Ectodermal cell (in vitro differentiated cells): Measurements from ENCODE around the gene ACAT2.
"Not testable (repeated sequence)": the region's sequence is repeated elsewhere in the genome, so short reads cannot be mapped to it uniquely, and the experiment has no call there.

Experiments used
- H3K27ac ChIP-seq: 2 replicates; pipeline ENCODE4 v1.7.0; 2013; ENCODE audit warnings: mild to moderate bottlenecking, low read depth, low read length; ENCODE audit not compliant: insufficient read depth, poor library complexity, severe bottlenecking
- H3K27me3 ChIP-seq: 2 replicates; pipeline ENCODE4 v1.7.0; 2013; ENCODE audit warnings: mild to moderate bottlenecking, low read length; ENCODE audit not compliant: insufficient read depth, control insufficient read depth, poor library complexity, severe bottlenecking
- H3K36me3 ChIP-seq: one replicate; pipeline ENCODE4 v1.7.0; 2013; ENCODE audit warnings: low read length; ENCODE audit not compliant: control insufficient read depth, insufficient read depth
- H3K4me1 ChIP-seq: one replicate; pipeline ENCODE4 v1.7.0; 2013; ENCODE audit warnings: low read length; ENCODE audit not compliant: control insufficient read depth, insufficient read depth
- H3K4me3 ChIP-seq: 2 replicates; pipeline ENCODE4 v1.7.0; 2013; ENCODE audit warnings: low read depth, low read length, control low read depth; ENCODE audit not compliant: insufficient read depth
- H3K9me3 ChIP-seq: 2 replicates; pipeline ENCODE4 v1.7.0; 2013; ENCODE audit warnings: mild to moderate bottlenecking, low read length, moderate library complexity; ENCODE audit not compliant: control insufficient read depth
- WGBS, 2 experiments: methylation state at CpG; one replicate each; pipeline ENCODE4 v1.1.7; 2013; ENCODE audit warnings: missing lambda C conversion rate in 2 of 2; 5-methylcytosine and 5-hydroxymethylcytosine counted together

ACAT2 gene

GRCh38 chr6:159729598-159730331 is 32.1 kb upstream of the ACAT2 start:
- no peaks in the 10 kb centered on the region for H3K36me3 ChIP-seq
- H3K4me3 ChIP-seq, result peak overlapping the region; percentile 87
- H3K4me1 ChIP-seq, result peaks cover 4% of the 10 kb centered on the region
- 62 to 69% methylated on average over 4 of the region's 4 CpGs for WGBS, 2 experiments
- no peaks in the 10 kb centered on the region for H3K9me3 ChIP-seq
- H3K27me3 ChIP-seq, result no peaks in the 10 kb centered on the region
- no peak overlapping the region for H3K27ac ChIP-seq

DNA sequence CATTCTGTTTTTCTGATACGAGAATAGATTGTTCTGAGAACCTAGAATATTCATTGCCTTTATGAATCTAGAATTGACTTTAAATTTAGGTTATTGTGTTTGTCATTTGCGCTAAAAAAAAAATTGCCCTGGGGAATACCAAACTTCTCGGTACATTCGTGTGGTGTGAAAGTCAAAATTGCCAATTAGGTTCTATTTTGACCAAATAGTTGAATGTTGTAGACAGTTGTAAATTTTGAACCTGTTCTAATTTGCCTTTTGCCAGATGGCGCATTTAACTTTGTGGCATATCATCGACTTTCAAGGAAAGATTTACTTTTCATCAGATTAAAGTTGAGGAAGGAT is 31.5 kb upstream of the ACAT2 start:
- WGBS, 2 experiments, result 97 to 98% methylated on average over 6 of the region's 6 CpGs
- Histone ChIP-seq H3K4me1 (peaks cover 4% of the 10 kb centered on the region), H3K27me3 (no peaks in the 10 kb centered on the region), H3K4me3 (no peak overlapping the region), H3K36me3 (no peaks in the 10 kb centered on the region), H3K9me3 (no peaks in the 10 kb centered on the region), H3K27ac (no peak overlapping the region)

- WGBS, 2 experiments, result 86 to 89% methylated on average over 9 to 12 of the region's 12 CpGs
- not testable (repeated sequence) for H3K27me3 ChIP-seq, H3K4me1 ChIP-seq, H3K4me3 ChIP-seq, H3K36me3 ChIP-seq, H3K27ac ChIP-seq, H3K9me3 ChIP-seq
Measured at GRCh38 chr6:159732550-159732949, 29.3 kb upstream of the ACAT2 start.

- not testable (repeated sequence) for H3K36me3 ChIP-seq, H3K4me3 ChIP-seq, H3K9me3 ChIP-seq, H3K27ac ChIP-seq, H3K4me1 ChIP-seq, H3K27me3 ChIP-seq
- 92 to 93% methylated on average over 12 of the region's 12 CpGs for WGBS, 2 experiments
Measured at GRCh38 chr6:159733395-159733794, 28.4 kb upstream of the ACAT2 start.

- Histone ChIP-seq H3K4me1 (no peaks in the 10 kb centered on the region), H3K9me3 (no peaks in the 10 kb centered on the region), H3K4me3 (no peak overlapping the region), H3K36me3 (peaks cover 19% of the 10 kb centered on the region), H3K27me3 (no peaks in the 10 kb centered on the region), H3K27ac (no peak overlapping the region)
- WGBS, 2 experiments, result 84% methylated on average over 5 to 7 of the region's 7 CpGs
Measured at GRCh38 chr6:159736908-159737307, 24.9 kb upstream of the ACAT2 start.

- peaks cover 35% of the 10 kb centered on the region for H3K36me3 ChIP-seq
- WGBS, 2 experiments, result 94 to 100% methylated on average over 2 to 3 of the region's 3 CpGs
- no peak overlapping the region for H3K27ac ChIP-seq
Measured at GRCh38 chr6:159739341-159739740, 22.5 kb upstream of the ACAT2 start.

GRCh38 chr6:159742165-159742564 is 19.7 kb upstream of the ACAT2 start:
- WGBS, 2 experiments, result 90 to 98% methylated on average over 1 of the region's 1 CpG
- no peaks in the 10 kb centered on the region for H3K4me1 ChIP-seq
- H3K4me3 ChIP-seq, result no peak overlapping the region
- peaks cover 42% of the 10 kb centered on the region for H3K36me3 ChIP-seq
- no peak overlapping the region for H3K27ac ChIP-seq
- no peaks in the 10 kb centered on the region for H3K9me3 ChIP-seq
- H3K27me3 ChIP-seq, result no peaks in the 10 kb centered on the region

More at GRCh38 chr6:159739341-159739740, 22.5 kb upstream of the ACAT2 start:
- Histone ChIP-seq H3K4me3 (no peak overlapping the region), H3K4me1 (no peaks in the 10 kb centered on the region), H3K9me3 (no peaks in the 10 kb centered on the region), H3K27me3 (no peaks in the 10 kb centered on the region)

GRCh38 chr6:159745081-159745480 is 16.8 kb upstream of the ACAT2 start:
- peaks cover 46% of the 10 kb centered on the region for H3K36me3 ChIP-seq
- WGBS, 2 experiments, result 94 to 96% methylated on average over 5 to 7 of the region's 7 CpGs
- no peaks in the 10 kb centered on the region for H3K9me3 ChIP-seq
- H3K4me1 ChIP-seq, result no peaks in the 10 kb centered on the region
- no peak overlapping the region for H3K4me3 ChIP-seq
- H3K27me3 ChIP-seq, result no peaks in the 10 kb centered on the region
- H3K27ac ChIP-seq, result no peak overlapping the region

DNA sequence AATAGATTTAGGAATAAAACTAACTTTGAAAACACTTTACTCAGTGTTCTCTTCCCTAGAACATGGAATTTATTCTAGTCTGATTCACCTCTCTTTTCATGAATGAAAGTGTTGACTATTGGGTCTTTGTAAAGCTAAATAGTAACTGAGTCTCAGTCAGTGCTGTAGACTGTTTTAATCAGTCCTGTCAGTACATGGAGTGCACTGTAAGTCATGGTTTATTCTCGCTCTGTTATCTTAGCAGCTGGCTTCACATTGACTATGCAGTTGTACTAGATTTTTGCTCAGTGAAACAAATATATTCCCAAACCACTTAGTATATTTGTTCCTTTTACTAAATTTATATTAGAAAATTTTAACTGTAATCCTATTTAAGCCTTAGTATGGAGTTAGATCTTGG is 15.1 kb upstream of the ACAT2 start:
- Histone ChIP-seq H3K4me1 (no peaks in the 10 kb centered on the region), H3K27ac (no peak overlapping the region), H3K4me3 (no peak overlapping the region), H3K36me3 (peaks cover 40% of the 10 kb centered on the region), H3K9me3 (no peaks in the 10 kb centered on the region), H3K27me3 (no peaks in the 10 kb centered on the region)
- WGBS, 2 experiments, result 95 to 100% methylated on average over 1 of the region's 1 CpG

GRCh38 chr6:159748127-159748526 is 13.7 kb upstream of the ACAT2 start:
- H3K9me3 ChIP-seq, H3K4me1 ChIP-seq, H3K4me3 ChIP-seq, H3K27ac ChIP-seq, H3K27me3 ChIP-seq: not testable (repeated sequence)
- 95 to 97% methylated on average over 4 to 6 of the region's 7 CpGs for WGBS, 2 experiments
- H3K36me3 ChIP-seq, result peaks cover 44% of the 10 kb centered on the region

- Histone ChIP-seq H3K36me3 (peaks cover 55% of the 10 kb centered on the region), H3K27me3 (no peaks in the 10 kb centered on the region), H3K4me1 (no peaks in the 10 kb centered on the region), H3K4me3 (no peak overlapping the region), H3K9me3 (no peaks in the 10 kb centered on the region), H3K27ac (no peak overlapping the region)
- 96 to 98% methylated on average over 2 to 3 of the region's 3 CpGs for WGBS, 2 experiments
Measured at GRCh38 chr6:159751448-159751847, 10.4 kb upstream of the ACAT2 start.
